Smooth muscle cell (in vitro differentiated cells): Measurements from ENCODE around the gene TMEM97. TPM values are rescaled to one million over a fixed set of nuclear protein-coding genes. Genes with fewer than 3 reads are reported as not detected.

Experiments used
- DNase-seq: peaks from one replicate; lab custom pipeline; 2025; ENCODE audit not compliant: unreplicated experiment; lab: John Stamatoyannopoulos, UW
- H2AFZ ChIP-seq: fragments of 200-600 bp; sonication (generic); 2 replicates; pipeline ENCODE4 v1.6.0; 2016; ENCODE audit warnings: antibody characterized with exemption, low read depth, mild to moderate bottlenecking
- H3F3A ChIP-seq: fragments of 200-600 bp; sonication (generic); 2 replicates; pipeline ENCODE4 v1.6.0; 2017; ENCODE audit warnings: antibody characterized with exemption, low read depth
- H3K27ac ChIP-seq: fragments of 200-600 bp; sonication (generic); 2 replicates; pipeline ENCODE4 v1.5.1; 2016; ENCODE audit warnings: low read depth, mild to moderate bottlenecking
- H3K27me3 ChIP-seq: fragments of 200-600 bp; sonication (generic); 2 replicates; pipeline ENCODE4 v1.6.1; 2016; ENCODE audit warnings: low read depth, mild to moderate bottlenecking
- H3K36me3 ChIP-seq: fragments of 200-600 bp; sonication (generic); 2 replicates; pipeline ENCODE4 v1.5.1; 2016; ENCODE audit warnings: low read depth
- H3K4me1 ChIP-seq: fragments of 200-600 bp; sonication (generic); 2 replicates; pipeline ENCODE4 v1.5.1; 2016; ENCODE audit warnings: low read depth
- H3K4me2 ChIP-seq: fragments of 200-600 bp; sonication (generic); 2 replicates; pipeline ENCODE4 v1.6.0; 2016; ENCODE audit warnings: mild to moderate bottlenecking
- H3K4me3 ChIP-seq: fragments of 200-600 bp; sonication (generic); 2 replicates; pipeline ENCODE4 v1.5.1; 2016; ENCODE audit warnings: mild to moderate bottlenecking
- H3K79me2 ChIP-seq: fragments of 200-600 bp; sonication (generic); 2 replicates; pipeline ENCODE4 v1.6.0; 2016; ENCODE audit warnings: low read depth, mild to moderate bottlenecking
- H3K9ac ChIP-seq: fragments of 200-600 bp; sonication (generic); 2 replicates; pipeline ENCODE4 v1.6.0; 2016; ENCODE audit warnings: low read depth
- H3K9me3 ChIP-seq: fragments of 200-600 bp; sonication (generic); replicated peaks from 2 replicates; pipeline ENCODE4 v1.5.1; 2016; ENCODE audit warnings: low read depth
- H4K20me1 ChIP-seq: fragments of 200-600 bp; sonication (generic); 2 replicates; pipeline ENCODE4 v1.6.0; 2016; ENCODE audit warnings: low read depth
- WGBS: methylation state at CpG from one replicate; pipeline ENCODE4 v1.1.7; 2016; ENCODE audit warnings: low lambda C conversion rate; 5-methylcytosine and 5-hydroxymethylcytosine counted together
- polyA plus RNA-seq: library from polyadenylated mRNA; unstranded; fragments of >200 nt; fragmentation: Nextera tagmentation; extraction: Ambion mirVana; gene quantifications from 2 replicates; pipeline ENCODE4 v1.2.1, GENCODE V29; 2016
- total RNA-seq: library from RNA; depleted of rRNA; stranded (reverse); fragments of >200 nt; gene quantifications from 2 replicates; pipeline ENCODE4 v1.2.3, GENCODE V29; 2014
- TF ChIP-seq, protein P1 (sequence below): fragments of 200-600 bp; sonication (generic); IDR thresholded peaks from 2 replicates; pipeline ENCODE4 v1.5.1; 2017; ENCODE audit warnings: borderline replicate concordance, mild to moderate bottlenecking, antibody characterized with exemption; ENCODE audit not compliant: insufficient read depth, poor library complexity, severe bottlenecking

The TMEM97 gene
- total and polyA plus RNA-seq, 2 experiments from 2014 or later = 12.1 to 17.2 TPM

DNA sequence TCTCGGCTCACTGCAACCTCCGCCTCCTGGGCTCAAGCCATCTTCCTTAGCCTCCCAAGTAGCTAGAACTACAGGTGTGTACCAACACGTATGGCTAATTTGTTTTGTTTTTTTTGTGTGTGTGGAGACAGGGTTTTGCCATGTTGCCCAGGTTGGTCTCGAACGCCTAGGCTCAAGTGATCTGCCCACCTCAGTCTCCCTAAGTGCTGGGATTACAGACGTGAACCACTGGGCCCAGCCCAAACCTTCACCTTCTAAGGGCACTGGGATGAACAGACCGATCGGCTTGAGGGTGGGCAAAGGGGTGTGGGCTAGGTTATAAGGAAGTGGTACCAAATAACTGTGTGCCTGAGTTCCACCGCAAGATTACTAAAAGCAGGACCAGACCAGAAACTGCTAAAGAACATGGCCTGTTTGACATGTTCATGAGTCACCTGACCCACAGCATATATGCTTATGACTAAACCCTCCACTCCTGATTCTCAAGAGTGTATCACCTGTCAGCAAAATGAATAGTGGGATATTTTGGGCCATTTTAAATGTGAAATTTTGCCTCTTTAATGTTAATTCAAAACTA, 8.1 kb downstream of the TMEM97 start:
- no peak overlapping the region for H2AFZ ChIP-seq
- no peaks in the 10 kb centered on the region for H3K9me3 ChIP-seq
- no peak for DNase-seq
- H3K27me3 ChIP-seq = no peaks in the 10 kb centered on the region
- no peaks in the 10 kb centered on the region for H3F3A ChIP-seq
- no peak overlapping the region for H3K4me3 ChIP-seq
- WGBS = 97% methylated on average over 9 of the region's 9 CpGs
- TF ChIP-seq, protein P1, sequence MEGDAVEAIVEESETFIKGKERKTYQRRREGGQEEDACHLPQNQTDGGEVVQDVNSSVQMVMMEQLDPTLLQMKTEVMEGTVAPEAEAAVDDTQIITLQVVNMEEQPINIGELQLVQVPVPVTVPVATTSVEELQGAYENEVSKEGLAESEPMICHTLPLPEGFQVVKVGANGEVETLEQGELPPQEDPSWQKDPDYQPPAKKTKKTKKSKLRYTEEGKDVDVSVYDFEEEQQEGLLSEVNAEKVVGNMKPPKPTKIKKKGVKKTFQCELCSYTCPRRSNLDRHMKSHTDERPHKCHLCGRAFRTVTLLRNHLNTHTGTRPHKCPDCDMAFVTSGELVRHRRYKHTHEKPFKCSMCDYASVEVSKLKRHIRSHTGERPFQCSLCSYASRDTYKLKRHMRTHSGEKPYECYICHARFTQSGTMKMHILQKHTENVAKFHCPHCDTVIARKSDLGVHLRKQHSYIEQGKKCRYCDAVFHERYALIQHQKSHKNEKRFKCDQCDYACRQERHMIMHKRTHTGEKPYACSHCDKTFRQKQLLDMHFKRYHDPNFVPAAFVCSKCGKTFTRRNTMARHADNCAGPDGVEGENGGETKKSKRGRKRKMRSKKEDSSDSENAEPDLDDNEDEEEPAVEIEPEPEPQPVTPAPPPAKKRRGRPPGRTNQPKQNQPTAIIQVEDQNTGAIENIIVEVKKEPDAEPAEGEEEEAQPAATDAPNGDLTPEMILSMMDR = no peak
- peaks cover 7% of the 10 kb centered on the region for H3K36me3 ChIP-seq
- peak overlapping the region; percentile 7 for H3K27ac ChIP-seq
- H3K4me2 ChIP-seq = no peak overlapping the region
- H3K79me2 ChIP-seq = peaks cover 17% of the 10 kb centered on the region
- no peak overlapping the region for H3K9ac ChIP-seq
- no peaks in the 10 kb centered on the region for H3K4me1 ChIP-seq
- H4K20me1 ChIP-seq = peaks cover 11% of the 10 kb centered on the region

DNA sequence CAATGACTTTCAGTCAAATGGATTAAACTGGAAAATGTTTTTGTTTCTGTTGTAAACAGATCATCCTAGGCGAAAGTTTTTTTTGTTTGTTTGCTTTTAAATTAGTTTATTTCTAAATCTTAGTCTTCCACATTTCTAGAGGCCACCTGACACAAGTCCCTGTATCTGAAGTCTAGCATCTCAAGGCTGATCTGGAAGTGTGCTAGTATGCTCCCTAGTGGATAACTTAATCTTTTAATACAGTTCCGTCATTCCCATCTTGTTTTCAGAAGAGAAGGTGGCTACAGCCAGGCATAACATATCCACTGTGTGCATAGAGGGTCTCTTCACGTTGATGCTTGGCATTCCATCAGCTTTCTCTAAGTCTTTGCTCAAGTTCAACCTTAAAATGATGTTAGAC, 8.7 kb downstream of the TMEM97 start:
- Histone ChIP-seq H3K4me1 (no peaks in the 10 kb centered on the region), H2AFZ (no peak overlapping the region), H3K9me3 (no peaks in the 10 kb centered on the region), H3K36me3 (peaks cover 7% of the 10 kb centered on the region), H3K27ac (no peak overlapping the region), H3K4me2 (no peak overlapping the region), H3F3A (no peaks in the 10 kb centered on the region), H4K20me1 (peaks cover 16% of the 10 kb centered on the region), H3K4me3 (no peak overlapping the region), H3K79me2 (peaks cover 17% of the 10 kb centered on the region), H3K27me3 (no peaks in the 10 kb centered on the region), H3K9ac (no peak overlapping the region)
- TF ChIP-seq, protein P1 = no peak
- no peak for DNase-seq
- WGBS = 94% methylated on average over 3 of the region's 3 CpGs

DNA sequence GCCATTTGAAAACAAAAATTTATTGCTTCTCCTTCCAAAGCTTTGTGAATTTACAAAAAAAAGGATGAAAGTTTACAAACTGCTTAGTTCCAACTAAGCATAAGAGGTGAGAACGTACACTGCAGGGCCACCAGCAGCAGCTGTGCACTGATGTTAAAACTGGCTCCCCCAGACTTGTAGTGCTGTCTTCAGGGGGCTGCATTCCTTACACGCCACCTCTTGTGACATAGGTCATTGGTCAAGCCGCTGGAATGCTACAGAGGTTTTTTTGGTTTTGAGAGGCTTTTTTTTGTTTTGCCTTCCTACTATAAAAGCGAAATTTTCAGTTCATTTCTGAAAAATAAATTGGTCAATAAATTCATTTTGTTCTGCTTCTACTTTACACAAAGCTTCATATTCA, 9.3 kb downstream of the TMEM97 start:
- H3K27ac ChIP-seq = no peak overlapping the region
- H3K79me2 ChIP-seq = peaks cover 16% of the 10 kb centered on the region
- no peaks in the 10 kb centered on the region for H3K9me3 ChIP-seq
- peaks cover 20% of the 10 kb centered on the region for H4K20me1 ChIP-seq
- no peak overlapping the region for H2AFZ ChIP-seq
- H3F3A ChIP-seq = no peaks in the 10 kb centered on the region
- no peaks in the 10 kb centered on the region for H3K27me3 ChIP-seq
- 87% methylated on average over 4 of the region's 4 CpGs for WGBS
- no peak overlapping the region for H3K9ac ChIP-seq
- DNase-seq = no peak
- peaks cover 7% of the 10 kb centered on the region for H3K36me3 ChIP-seq
- no peaks in the 10 kb centered on the region for H3K4me1 ChIP-seq
- TF ChIP-seq, protein P1 = no peak
- no peak overlapping the region for H3K4me3 ChIP-seq
- H3K4me2 ChIP-seq = no peak overlapping the region

DNA sequence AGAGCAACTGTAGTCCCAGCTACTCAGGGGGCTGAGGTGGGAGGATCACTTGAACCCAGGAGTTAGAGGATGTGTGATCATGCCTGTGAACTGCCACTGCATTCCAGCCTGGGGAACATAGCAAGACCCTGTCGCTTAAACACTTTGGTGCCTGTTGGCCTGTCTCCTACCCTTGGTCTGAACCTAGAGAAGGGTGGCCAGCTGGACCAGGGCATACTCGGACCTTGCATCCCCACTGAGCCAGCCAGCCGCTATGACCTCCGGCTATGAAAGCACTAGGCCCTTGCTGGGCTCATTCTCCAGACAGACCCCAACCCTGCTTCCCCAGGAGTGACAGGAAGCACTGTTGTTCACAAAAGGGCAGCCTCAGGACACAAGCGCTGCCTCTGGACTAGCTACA, 11.7 kb downstream of the TMEM97 start:
- H2AFZ ChIP-seq = no peak overlapping the region
- no peak overlapping the region for H3K4me2 ChIP-seq
- H3K4me3 ChIP-seq = no peak overlapping the region
- H3F3A ChIP-seq = no peaks in the 10 kb centered on the region
- no peak for DNase-seq
- H3K27ac ChIP-seq = no peak overlapping the region
- no peaks in the 10 kb centered on the region for H3K9me3 ChIP-seq
- H3K27me3 ChIP-seq = no peaks in the 10 kb centered on the region
- TF ChIP-seq, protein P1 = no peak
- no peak overlapping the region for H3K9ac ChIP-seq
- peaks cover 32% of the 10 kb centered on the region for H4K20me1 ChIP-seq
- H3K36me3 ChIP-seq = peaks cover 7% of the 10 kb centered on the region
- peaks cover 31% of the 10 kb centered on the region for H3K79me2 ChIP-seq
- WGBS = 94% methylated on average over 5 of the region's 5 CpGs
- H3K4me1 ChIP-seq = peaks cover 7% of the 10 kb centered on the region
